ENCODE measurements around the gene CLPSL2.

DNA sequence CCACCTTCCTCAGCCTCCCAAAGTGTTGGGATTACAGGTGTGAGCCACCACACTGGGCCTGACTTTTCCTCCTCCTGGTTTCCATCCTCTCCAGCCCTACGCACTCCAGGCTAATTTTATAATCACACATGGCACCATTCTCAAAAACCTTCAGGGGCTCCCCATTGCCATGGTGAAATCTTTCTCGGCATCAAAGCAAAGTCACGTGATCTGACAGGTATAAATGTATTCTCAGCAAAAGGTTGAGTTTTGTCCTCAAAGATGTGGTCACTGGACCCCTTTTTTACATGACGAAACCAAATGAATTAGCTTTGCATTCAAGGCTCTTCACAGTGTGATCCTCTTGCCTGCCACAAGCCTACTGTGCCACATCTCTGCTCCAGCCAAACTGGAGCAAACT is 24.1 kb upstream of the CLPSL2 start:
- TF ChIP-seq, protein P1, sequence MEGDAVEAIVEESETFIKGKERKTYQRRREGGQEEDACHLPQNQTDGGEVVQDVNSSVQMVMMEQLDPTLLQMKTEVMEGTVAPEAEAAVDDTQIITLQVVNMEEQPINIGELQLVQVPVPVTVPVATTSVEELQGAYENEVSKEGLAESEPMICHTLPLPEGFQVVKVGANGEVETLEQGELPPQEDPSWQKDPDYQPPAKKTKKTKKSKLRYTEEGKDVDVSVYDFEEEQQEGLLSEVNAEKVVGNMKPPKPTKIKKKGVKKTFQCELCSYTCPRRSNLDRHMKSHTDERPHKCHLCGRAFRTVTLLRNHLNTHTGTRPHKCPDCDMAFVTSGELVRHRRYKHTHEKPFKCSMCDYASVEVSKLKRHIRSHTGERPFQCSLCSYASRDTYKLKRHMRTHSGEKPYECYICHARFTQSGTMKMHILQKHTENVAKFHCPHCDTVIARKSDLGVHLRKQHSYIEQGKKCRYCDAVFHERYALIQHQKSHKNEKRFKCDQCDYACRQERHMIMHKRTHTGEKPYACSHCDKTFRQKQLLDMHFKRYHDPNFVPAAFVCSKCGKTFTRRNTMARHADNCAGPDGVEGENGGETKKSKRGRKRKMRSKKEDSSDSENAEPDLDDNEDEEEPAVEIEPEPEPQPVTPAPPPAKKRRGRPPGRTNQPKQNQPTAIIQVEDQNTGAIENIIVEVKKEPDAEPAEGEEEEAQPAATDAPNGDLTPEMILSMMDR (IDR thresholded peaks at IDR 0.05) = no peak
- TF ChIP-seq EZH2 (IDR thresholded peaks at IDR 0.05; ENCODE audit: borderline replicate concordance, insufficient read depth, low read depth, low read length, poor library complexity, severe bottlenecking) = no peak
